Peyer's patch (tissue), 4 donors: ENCODE measurements around the gene PPIL6. TPM values are rescaled to one million over a fixed set of nuclear protein-coding genes. Genes with fewer than 3 reads are reported as not detected.

Experiments used
- DNase-seq, 3 donors: peaks; one replicate each; pipeline ENCODE4 v3.0.0-alpha.2; 2017 to 2019
- H3K27ac ChIP-seq, 4 donors: fragments of 200-600 bp; sonication (generic); one replicate each; pipeline ENCODE4 v1.5.1; 2016 to 2019
- H3K27me3 ChIP-seq, 2 donors: fragments of 200-600 bp; sonication (generic); one replicate each; pipeline ENCODE4 v1.5.1; 2019
- H3K36me3 ChIP-seq, 3 donors: fragments of 200-600 bp; sonication (generic); one replicate each; pipeline ENCODE4 v1.5.1; 2016 to 2019
- H3K4me1 ChIP-seq, 4 donors: fragments of 200-600 bp; sonication (generic); one replicate each; pipeline ENCODE4 v1.5.1; 2016 to 2019
- H3K4me3 ChIP-seq, 4 donors: fragments of 200-600 bp; sonication (generic); 1 replicate in 3 of 4; 2 replicates in 1 of 4; pipeline ENCODE4 v1.5.1; 2016 to 2019; ENCODE audit warnings: mild to moderate bottlenecking in 1 of 4
- H3K9me3 ChIP-seq, 4 donors: fragments of 200-600 bp; sonication (generic); one replicate each; pipeline ENCODE4 v1.5.1; 2016 to 2019; ENCODE audit warnings: mild to moderate bottlenecking in 1 of 4
- CTCF ChIP-seq, 6 experiments: fragments of 450-650 bp in 4 of 6; fragments of 200-600 bp in 2 of 6; sonication (generic) in 1 of 6; IDR thresholded peaks; one replicate each; pipeline ENCODE4 v1.5.1; 2017 to 2019; ENCODE audit warnings: antibody characterized with exemption in 6 of 6, mild to moderate bottlenecking in 3 of 6, moderate library complexity in 1 of 6
- POLR2A ChIP-seq, 2 donors: fragments of 450-650 bp; IDR thresholded peaks; one replicate each; pipeline ENCODE4 v1.5.1; 2017; ENCODE audit warnings: antibody characterized with exemption in 2 of 2, mild to moderate bottlenecking in 2 of 2, moderate library complexity in 2 of 2
- total RNA-seq, 4 donors: library from RNA; depleted of rRNA; stranded (reverse); fragments of >200 nt; gene quantifications; one replicate each; pipeline ENCODE4 v1.1.0, GENCODE V29; 2016

The PPIL6 gene
- total RNA-seq, 4 donors from 2014 or later = 0.27 to 0.53 TPM; not detected in 2

GRCh38 chr6:109356237-109356636, 84.2 kb downstream of the PPIL6 start:
- Histone ChIP-seq H3K27ac (no peak overlapping the region), H3K4me3 (no peak overlapping the region), H3K27me3 (no peaks in the 10 kb centered on the region), H3K4me1 (peaks cover 0 to 13% (median 3%) of the 10 kb centered on the region in 4 donors), H3K9me3 (no peaks in the 10 kb centered on the region), H3K36me3 (peaks cover 0 to 36% (median 0%) of the 10 kb centered on the region in 3 donors)
- TF ChIP-seq CTCF (IDR thresholded peaks at IDR 0.05) (no peak), POLR2A (IDR thresholded peaks at IDR 0.05) (no peak)
- DNase-seq = no peak

GRCh38 chr6:109351231-109352130, 88.9 kb downstream of the PPIL6 start:
- no peaks in the 10 kb centered on the region for H3K27me3 ChIP-seq
- TF ChIP-seq POLR2A (IDR thresholded peaks at IDR 0.05) = no peak
- TF ChIP-seq CTCF (IDR thresholded peaks at IDR 0.05) = peak in 1 of 6 experiments; percentile 1
- DNase-seq = peak in 1 of 3 donors; percentile 63
- H3K36me3 ChIP-seq = peaks cover 0 to 10% (median 0%) of the 10 kb centered on the region in 3 donors
- peak overlapping the region in 3 of 4 donors; percentile 67 to 94 (median 83) for H3K27ac ChIP-seq
- peaks cover 0 to 58% (median 13%) of the 10 kb centered on the region in 4 donors for H3K4me1 ChIP-seq
- no peak overlapping the region for H3K4me3 ChIP-seq
- H3K9me3 ChIP-seq = no peaks in the 10 kb centered on the region

GRCh38 chr6:109349419-109349987, 90.9 kb downstream of the PPIL6 start:
- TF ChIP-seq POLR2A (IDR thresholded peaks at IDR 0.05) (peak in 1 of 2 donors; percentile 57), CTCF (IDR thresholded peaks at IDR 0.05) (no peak)
- Histone ChIP-seq H3K4me3 (no peak overlapping the region), H3K36me3 (no peaks in the 10 kb centered on the region), H3K27me3 (no peaks in the 10 kb centered on the region), H3K4me1 (peaks cover 0 to 60% (median 13%) of the 10 kb centered on the region in 4 donors), H3K9me3 (no peaks in the 10 kb centered on the region), H3K27ac (peak overlapping the region in 3 of 4 donors; percentile 67 to 94 (median 83))
- peak in 2 of 3 donors; percentile 66 to 80 for DNase-seq

- Histone ChIP-seq H3K27me3 (no peaks in the 10 kb centered on the region), H3K4me1 (peaks cover 0 to 60% (median 13%) of the 10 kb centered on the region in 4 donors), H3K27ac (peak overlapping the region in 3 of 4 donors; percentile 67 to 85 (median 83)), H3K4me3 (no peak overlapping the region), H3K9me3 (no peaks in the 10 kb centered on the region), H3K36me3 (no peaks in the 10 kb centered on the region)
- no peak for TF ChIP-seq CTCF (IDR thresholded peaks at IDR 0.05)
- no peak for TF ChIP-seq POLR2A (IDR thresholded peaks at IDR 0.05)
- no peak for DNase-seq
Measured at GRCh38 chr6:109348226-109348625, 92.2 kb downstream of the PPIL6 start.

- H3K36me3 ChIP-seq = no peaks in the 10 kb centered on the region
- H3K9me3 ChIP-seq = no peaks in the 10 kb centered on the region
- no peaks in the 10 kb centered on the region for H3K27me3 ChIP-seq
- peaks cover 0 to 59% (median 13%) of the 10 kb centered on the region in 4 donors for H3K4me1 ChIP-seq
- no peak for TF ChIP-seq CTCF (IDR thresholded peaks at IDR 0.05)
- TF ChIP-seq POLR2A (IDR thresholded peaks at IDR 0.05) = peak in 1 of 2 donors; percentile 59
- peak overlapping the region in 3 of 4 donors; percentile 67 to 85 (median 83) for H3K27ac ChIP-seq
- H3K4me3 ChIP-seq = no peak overlapping the region
- peak in 2 of 3 donors; percentile 79 to 85 for DNase-seq
Measured at GRCh38 chr6:109347779-109348178, 92.6 kb downstream of the PPIL6 start.
